Measurements from ENCODE around the gene ZNF354B. TPM values are rescaled to one million over a fixed set of nuclear protein-coding genes. Genes with fewer than 3 reads are reported as not detected.
"Not testable (repeated sequence)": the region's sequence is repeated elsewhere in the genome, so short reads cannot be mapped to it uniquely, and the experiment has no call there.

ZNF354B gene
- total RNA-seq, 1 experiment from 2014 or later, result 11.6 TPM

- H2AFZ ChIP-seq (ENCODE audit: low read depth, low read length, poor library complexity, severe bottlenecking); H3K9ac ChIP-seq (ENCODE audit: low read length); POLR2A ChIA-PET; H3K79me2 ChIP-seq (ENCODE audit: insufficient read depth, low read length); H3K4me3 ChIP-seq (replicated peaks in 1 of 2; ENCODE audit: low read depth in 1 of 2, low read length in 2 of 2); H3K9me2 ChIP-seq (ENCODE audit: insufficient read depth); intact Hi-C loops (cut with micrococcal nuclease); H3K27ac ChIP-seq (ENCODE audit: low read depth, low read length); H3K4me1 ChIP-seq (ENCODE audit: control insufficient read depth in 1 of 2, insufficient read depth in 2 of 2, low read length in 2 of 2); H3K36me3 ChIP-seq (ENCODE audit: control insufficient read depth in 1 of 2, insufficient read depth in 2 of 2, low read length in 2 of 2); H3K4me2 ChIP-seq (ENCODE audit: low read length); H3K9me3 ChIP-seq (ENCODE audit: control insufficient read depth in 1 of 2, insufficient read depth in 1 of 2, low read depth in 1 of 2, low read length in 2 of 2); H3K27me3 ChIP-seq (ENCODE audit: insufficient read depth, low read length); H4K20me1 ChIP-seq (ENCODE audit: insufficient read depth); RAD21 ChIA-PET (ENCODE audit: low non-redundant PET in 1 of 2, low total read pairs in 2 of 2, uncharacterized antibody in 2 of 2, unreplicated experiment in 2 of 2); DNase-seq (ENCODE audit: low read depth, low spot score); ATAC-seq; BruUV-seq (replicated peaks); CTCF ChIA-PET: not testable (repeated sequence)
These were observed 19.4 kb upstream of the ZNF354B start for GRCh38 chr5:178840399-178840798.

GRCh38 chr5:178849316-178849715 lies 10.4 kb upstream of the ZNF354B start:
- Histone ChIP-seq H3K9me2 (ENCODE audit: insufficient read depth) (no peaks in the 10 kb centered on the region), H3K9me3 (ENCODE audit: control insufficient read depth in 1 of 2, insufficient read depth in 1 of 2, low read depth in 1 of 2, low read length in 2 of 2) (no peaks in the 10 kb centered on the region), H4K20me1 (ENCODE audit: insufficient read depth) (no peaks in the 10 kb centered on the region), H2AFZ (ENCODE audit: low read depth, low read length, poor library complexity, severe bottlenecking) (no peak overlapping the region), H3K4me2 (ENCODE audit: low read length) (no peak overlapping the region), H3K36me3 (ENCODE audit: control insufficient read depth in 1 of 2, insufficient read depth in 2 of 2, low read length in 2 of 2) (no peaks in the 10 kb centered on the region), H3K4me1 (ENCODE audit: control insufficient read depth in 1 of 2, insufficient read depth in 2 of 2, low read length in 2 of 2) (no peaks in the 10 kb centered on the region), H3K79me2 (ENCODE audit: insufficient read depth, low read length) (no peaks in the 10 kb centered on the region), H3K4me3 (replicated peaks in 1 of 2; ENCODE audit: low read depth in 1 of 2, low read length in 2 of 2) (no peak overlapping the region), H3K27me3 (ENCODE audit: insufficient read depth, low read length) (no peaks in the 10 kb centered on the region), H3K9ac (ENCODE audit: low read length) (no peak overlapping the region), H3K27ac (ENCODE audit: low read depth, low read length) (no peak overlapping the region)
- ATAC-seq (no peak), DNase-seq (ENCODE audit: low read depth, low spot score) (no peak)
- BruUV-seq (replicated peaks), result no TSS peak
- CTCF ChIA-PET, result no interaction called here
- TF ChIP-seq FOSL1 (IDR thresholded peaks at IDR 0.05; ENCODE audit: low read depth) (no peak), SP1 (IDR thresholded peaks at IDR 0.05; ENCODE audit: low read depth) (no peak), EGR1 (IDR thresholded peaks at IDR 0.05; ENCODE audit: low read depth) (no peak), REST (IDR thresholded peaks at IDR 0.05; ENCODE audit: low read depth) (no peak), ZFX (IDR thresholded peaks at IDR 0.05) (no peak), EZH2 (IDR thresholded peaks at IDR 0.05) (no peak), RAD21 (IDR thresholded peaks at IDR 0.05; ENCODE audit: low read depth) (no peak), ZBTB33 (IDR thresholded peaks at IDR 0.05; ENCODE audit: extremely low read depth, insufficient replicate concordance, low read length) (no peak), POLR2A (IDR thresholded peaks at IDR 0.05; ENCODE audit: borderline replicate concordance, extremely low read depth, insufficient read depth, insufficient read length) (no peak)
- intact Hi-C loops (cut with micrococcal nuclease), result no loop called here
- POLR2A ChIA-PET, result no interaction called here
- RAD21 ChIA-PET (ENCODE audit: low non-redundant PET in 1 of 2, low total read pairs in 2 of 2, uncharacterized antibody in 2 of 2, unreplicated experiment in 2 of 2), result no interaction called here
